Mucosa of rectum (tissue), 2 donors: Measurements from ENCODE around the gene TRAF5.

Experiments used
- H3K27ac ChIP-seq, 2 donors: one replicate each; pipeline ENCODE4 v1.7.0; 2013; ENCODE audit warnings: inconsistent platforms in 2 of 2, low read depth in 2 of 2, low read length in 2 of 2
- H3K27me3 ChIP-seq, 2 donors: one replicate each; pipeline ENCODE4 v1.7.0; 2013; ENCODE audit warnings: low read length in 2 of 2; ENCODE audit not compliant: control insufficient read depth in 2 of 2, insufficient read depth in 2 of 2
- H3K36me3 ChIP-seq, 2 donors: one replicate each; pipeline ENCODE4 v1.7.0; 2013; ENCODE audit warnings: low read length in 2 of 2; ENCODE audit not compliant: control insufficient read depth in 2 of 2, insufficient read depth in 2 of 2
- H3K4me1 ChIP-seq, 2 donors: one replicate each; pipeline ENCODE4 v1.7.0; 2013; ENCODE audit warnings: low read length in 2 of 2, mild to moderate bottlenecking in 1 of 2; ENCODE audit not compliant: control insufficient read depth in 2 of 2, insufficient read depth in 2 of 2
- H3K4me3 ChIP-seq, 2 donors: one replicate each; pipeline ENCODE4 v1.7.0; 2013; ENCODE audit warnings: low read length in 2 of 2
- H3K9ac ChIP-seq, 2 donors: one replicate each; pipeline ENCODE4 v1.7.0; 2013; ENCODE audit warnings: low read length in 2 of 2, low read depth in 1 of 2, mild to moderate bottlenecking in 1 of 2
- H3K9me3 ChIP-seq, 2 donors: one replicate each; pipeline ENCODE4 v1.7.0; 2013; ENCODE audit warnings: low read length in 2 of 2; ENCODE audit not compliant: control insufficient read depth in 2 of 2
- donor health status: healthy.
- donor health status: Normal muscosa, but diverticular disease.

Gene TRAF5

DNA sequence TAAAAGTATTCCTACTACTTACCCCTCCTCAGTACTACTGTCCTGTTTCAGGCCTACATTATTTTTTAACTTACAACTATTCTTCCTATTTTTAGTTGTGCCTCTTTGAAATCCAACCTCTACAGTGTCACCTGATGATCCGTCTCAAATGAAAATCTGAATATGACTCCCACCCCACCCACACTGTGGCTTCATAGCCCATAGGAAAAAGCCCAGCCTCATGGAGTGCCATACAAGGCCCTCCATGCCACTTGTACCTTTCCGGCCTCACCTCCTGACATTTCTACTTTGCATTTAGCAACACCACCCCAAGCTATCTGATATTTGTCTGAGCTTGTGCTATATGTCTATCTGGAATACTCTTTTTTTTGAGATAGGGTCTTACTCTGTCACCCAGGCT lies 49.3 kb downstream of the TRAF5 start:
- no peaks in the 10 kb centered on the region for H3K9me3 ChIP-seq
- no peak overlapping the region for H3K4me3 ChIP-seq
- peaks cover 3 to 23% of the 10 kb centered on the region in 2 donors for H3K36me3 ChIP-seq
- no peak overlapping the region for H3K9ac ChIP-seq
- no peaks in the 10 kb centered on the region for H3K27me3 ChIP-seq
- H3K27ac ChIP-seq, result no peak overlapping the region
- no peaks in the 10 kb centered on the region for H3K4me1 ChIP-seq

DNA sequence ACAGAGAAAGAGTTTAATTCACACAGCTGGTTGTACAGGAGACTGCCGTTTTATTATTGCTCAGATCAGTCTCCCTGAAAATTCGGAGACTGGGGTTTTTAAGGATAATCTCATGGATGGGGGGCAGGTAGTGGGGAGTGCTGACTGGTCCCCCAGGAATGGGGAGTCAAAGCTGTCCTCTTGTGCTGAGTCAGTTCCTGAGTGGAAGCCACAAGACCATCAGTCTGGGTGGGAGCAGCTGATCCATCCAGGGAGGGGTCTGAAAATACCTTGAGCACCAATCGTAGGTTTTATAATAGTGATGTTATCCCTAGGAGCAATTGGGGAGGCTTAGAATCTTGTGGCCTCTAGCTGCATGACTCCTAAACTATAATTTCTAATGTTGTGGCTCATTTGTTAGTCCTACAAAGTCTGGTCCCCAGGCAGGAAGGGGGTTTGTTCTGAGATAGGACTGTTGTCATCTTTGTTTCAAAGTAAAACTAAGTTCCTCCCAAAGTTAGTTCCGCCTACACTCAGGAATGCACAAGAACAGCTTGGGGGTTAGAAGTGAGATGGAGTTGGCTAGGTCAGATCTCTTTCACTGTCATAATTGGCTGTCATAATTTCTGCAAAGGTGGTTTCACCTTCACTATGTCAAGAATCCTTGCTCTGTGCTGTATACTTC lies 50.3 kb downstream of the TRAF5 start:
- no peaks in the 10 kb centered on the region for H3K4me1 ChIP-seq
- no peak overlapping the region for H3K4me3 ChIP-seq
- H3K27me3 ChIP-seq, result no peaks in the 10 kb centered on the region
- peak overlapping the region in 1 of 2 donors; percentile 13 for H3K27ac ChIP-seq
- no peak overlapping the region for H3K9ac ChIP-seq
- H3K9me3 ChIP-seq, result no peaks in the 10 kb centered on the region
- H3K36me3 ChIP-seq, result peaks cover 3 to 15% of the 10 kb centered on the region in 2 donors

DNA sequence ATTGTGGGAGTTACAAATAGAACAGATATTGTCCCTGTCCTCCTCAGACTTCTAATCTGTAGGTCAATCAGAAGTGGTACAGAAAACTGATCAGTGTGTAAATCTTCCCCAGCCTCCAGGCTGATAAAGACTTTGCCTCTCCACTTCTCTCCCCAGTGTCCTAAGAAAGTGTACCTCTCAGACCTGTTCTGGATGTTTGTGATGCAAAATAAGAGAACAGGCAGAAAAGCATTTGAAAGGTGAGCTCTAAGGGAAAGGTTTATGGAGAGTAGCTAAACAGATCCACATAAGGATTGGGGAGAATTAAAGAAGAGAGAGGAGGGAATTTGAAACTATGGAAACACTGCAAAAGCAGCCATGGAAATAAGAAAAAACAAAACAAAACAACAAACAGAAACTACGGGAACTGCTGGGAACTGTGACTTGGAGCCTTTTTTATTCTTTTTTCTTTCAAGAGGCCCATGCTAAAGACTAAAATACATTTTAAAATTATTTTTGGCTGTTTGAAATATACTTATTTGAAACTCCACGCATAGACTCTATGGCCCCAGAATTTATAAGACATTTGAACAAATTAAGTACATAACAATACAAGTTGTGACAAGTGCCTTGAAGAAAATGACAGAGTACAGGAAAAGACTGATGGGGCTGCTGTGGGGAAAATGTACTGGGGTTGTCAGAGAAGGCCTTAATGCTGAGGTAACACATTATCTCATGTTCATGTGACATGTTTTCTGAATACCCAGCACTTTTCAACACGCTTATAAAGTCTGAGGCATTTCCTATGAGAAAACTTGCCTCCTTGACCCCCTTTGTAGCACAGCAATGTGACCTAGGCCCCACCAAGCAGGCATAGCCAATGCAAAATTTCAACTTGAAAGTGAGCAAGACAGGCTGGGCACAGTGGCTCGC lies 51.2 kb downstream of the TRAF5 start:
- Histone ChIP-seq H3K4me3 (no peak overlapping the region), H3K9me3 (no peaks in the 10 kb centered on the region), H3K36me3 (peaks cover 0 to 9% of the 10 kb centered on the region in 2 donors), H3K4me1 (no peaks in the 10 kb centered on the region), H3K27ac (peak overlapping the region; percentile 11 to 13), H3K9ac (no peak overlapping the region), H3K27me3 (no peaks in the 10 kb centered on the region)

DNA sequence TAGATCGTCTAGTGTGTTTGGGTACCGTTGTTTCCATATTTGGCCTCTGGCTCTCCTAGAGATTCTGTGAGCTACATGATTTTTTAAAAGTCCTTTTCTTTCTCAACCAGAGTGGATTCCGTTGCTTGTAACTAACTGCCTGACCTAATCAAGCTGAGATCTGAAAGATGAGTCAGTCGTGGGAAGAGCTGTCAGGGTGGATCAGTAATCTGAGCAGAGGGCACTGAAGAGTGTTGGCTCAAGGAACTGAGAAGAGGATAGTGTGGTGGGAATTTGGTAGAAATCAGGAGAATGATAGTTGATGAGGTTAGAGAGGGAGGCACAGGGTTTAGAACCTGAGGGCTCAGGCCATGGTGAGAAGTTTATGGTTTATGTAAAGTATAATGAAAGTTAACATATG lies 52.2 kb downstream of the TRAF5 start:
- peaks cover 0 to 3% of the 10 kb centered on the region in 2 donors for H3K4me1 ChIP-seq

DNA sequence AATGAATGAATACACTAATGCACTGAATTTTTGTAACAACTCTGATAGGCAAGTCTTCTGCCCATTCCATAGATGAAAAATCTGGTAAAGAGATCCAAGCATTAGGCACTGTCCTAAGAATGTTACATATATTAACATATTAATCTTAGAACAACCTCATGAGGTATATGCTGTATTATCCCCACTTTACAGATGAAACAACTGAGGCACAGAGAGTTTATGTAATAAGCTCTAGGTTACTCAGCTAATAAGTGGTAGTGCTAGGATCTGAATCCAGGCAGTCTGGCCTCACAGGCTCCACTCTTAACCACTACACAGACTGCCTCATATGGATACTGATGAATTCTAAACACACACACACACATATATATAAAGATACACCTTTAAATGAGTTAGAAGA lies 52.8 kb downstream of the TRAF5 start:
- Histone ChIP-seq H3K4me1 (peaks cover 0 to 3% of the 10 kb centered on the region in 2 donors), H3K36me3 (peaks cover 0 to 1% of the 10 kb centered on the region in 2 donors), H3K27me3 (no peaks in the 10 kb centered on the region), H3K27ac (no peak overlapping the region), H3K9ac (no peak overlapping the region), H3K9me3 (no peaks in the 10 kb centered on the region), H3K4me3 (no peak overlapping the region)

More for the DNA sequence above, 52.2 kb downstream of the TRAF5 start:
- Histone ChIP-seq H3K4me3 (no peak overlapping the region), H3K27me3 (no peaks in the 10 kb centered on the region), H3K9me3 (no peaks in the 10 kb centered on the region), H3K9ac (peak overlapping the region in 1 of 2 donors; percentile 10), H3K27ac (no peak overlapping the region), H3K36me3 (peaks cover 0 to 6% of the 10 kb centered on the region in 2 donors)

DNA sequence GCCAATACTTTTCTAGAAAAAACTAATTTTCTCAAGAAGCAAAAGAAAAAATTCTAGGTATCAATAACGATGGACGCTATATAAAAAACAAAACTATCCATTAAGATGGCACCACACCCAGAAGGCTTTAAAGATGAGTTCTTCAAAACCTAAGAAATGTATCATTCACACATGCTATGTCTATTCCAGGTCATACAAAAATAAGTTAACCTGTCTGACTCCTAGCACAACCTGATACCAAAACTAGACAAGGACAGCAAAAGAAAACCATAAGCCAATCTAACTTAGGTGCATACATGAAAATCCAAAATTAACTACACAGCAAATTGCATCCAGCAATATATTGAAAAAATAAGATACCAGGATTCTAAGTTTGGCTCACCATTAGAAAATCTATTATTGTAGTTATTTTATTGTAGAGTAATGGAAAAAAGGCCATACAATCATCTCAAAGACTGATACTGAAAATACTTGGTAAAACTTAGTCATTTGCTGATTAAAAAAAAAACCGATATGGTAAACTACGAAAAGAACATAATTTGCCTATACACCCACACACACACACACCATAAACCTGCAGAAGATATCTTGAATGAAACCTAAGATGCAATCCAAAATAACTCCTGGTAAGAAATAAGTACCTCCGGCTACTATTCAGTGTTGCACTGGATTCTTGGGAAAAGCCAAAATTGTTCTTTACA lies 55.0 kb downstream of the TRAF5 start:
- H3K4me1 ChIP-seq, result peaks cover 0 to 3% of the 10 kb centered on the region in 2 donors
- no peaks in the 10 kb centered on the region for H3K9me3 ChIP-seq
- no peak overlapping the region for H3K27ac ChIP-seq
- H3K4me3 ChIP-seq, result peak overlapping the region; percentile 90 to 95
- H3K36me3 ChIP-seq, result no peaks in the 10 kb centered on the region
- H3K27me3 ChIP-seq, result no peaks in the 10 kb centered on the region
- peak overlapping the region; percentile 61 to 76 for H3K9ac ChIP-seq

DNA sequence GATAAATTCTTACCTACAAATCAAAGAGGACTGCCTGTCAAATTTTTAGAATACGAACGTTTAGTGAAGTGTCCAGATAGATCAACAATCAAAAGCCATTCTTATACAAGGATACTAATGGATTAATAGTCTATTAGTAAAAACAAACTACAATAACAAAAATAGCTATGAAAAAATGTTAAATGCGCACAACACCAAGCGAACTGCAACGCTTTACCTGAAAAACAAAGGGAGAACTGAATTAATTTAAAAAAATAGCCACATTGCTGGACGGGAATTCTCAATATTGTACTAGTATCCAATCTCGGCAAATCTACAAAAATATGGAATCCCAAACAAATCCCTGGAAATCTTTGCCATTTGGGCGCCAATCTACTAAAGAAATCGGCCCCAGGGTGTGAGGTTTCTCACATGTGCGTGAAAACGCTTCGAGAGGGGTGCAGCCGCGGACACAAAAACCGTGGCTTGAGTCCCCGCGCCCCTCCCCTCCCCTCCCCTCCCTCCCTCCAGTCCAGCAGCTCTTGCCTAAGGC lies 55.6 kb downstream of the TRAF5 start:
- Histone ChIP-seq H3K9me3 (no peaks in the 10 kb centered on the region), H3K9ac (peak overlapping the region; percentile 76 to 97), H3K27me3 (no peaks in the 10 kb centered on the region), H3K4me1 (peaks cover 0 to 3% of the 10 kb centered on the region in 2 donors), H3K4me3 (peak overlapping the region; percentile 90 to 95), H3K27ac (peak overlapping the region; percentile 62 to 97), H3K36me3 (no peaks in the 10 kb centered on the region)

DNA sequence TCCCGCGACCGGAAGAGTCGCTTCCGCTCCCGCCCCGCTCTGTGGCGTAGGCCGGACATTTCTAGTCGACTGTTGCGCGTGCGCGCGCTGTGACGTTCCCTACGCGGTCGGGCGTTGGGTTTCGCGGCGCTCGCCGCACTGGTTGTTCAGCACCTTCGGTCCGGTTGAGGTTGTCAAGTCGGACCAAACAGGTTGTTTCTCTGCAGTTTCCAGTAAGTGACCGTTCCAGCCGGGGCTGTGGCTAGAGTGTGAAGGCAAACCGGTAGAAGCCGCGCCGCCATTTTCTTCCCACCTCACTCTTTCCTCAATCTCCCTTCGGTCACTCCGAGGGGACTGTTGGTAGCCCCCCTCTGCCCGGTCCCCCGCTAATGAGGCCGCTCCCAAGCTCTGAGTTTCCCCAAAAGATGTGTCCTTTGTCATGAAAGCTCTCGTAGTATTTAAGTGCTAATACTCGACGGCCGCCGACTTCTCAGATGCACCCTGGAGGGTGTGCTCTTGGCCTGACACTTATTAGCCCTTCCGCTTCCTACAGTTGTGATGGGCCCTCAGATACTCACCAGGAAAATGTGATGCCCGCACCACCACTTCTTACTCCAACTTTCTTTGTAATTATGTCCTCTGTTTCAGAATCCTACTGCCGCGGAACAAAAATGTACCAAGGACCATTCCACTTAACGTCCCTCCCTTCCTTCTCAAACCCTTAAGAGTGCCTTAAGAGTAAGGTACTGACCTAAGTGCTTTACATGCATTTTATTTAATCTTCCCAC lies 56.3 kb downstream of the TRAF5 start:
- H3K4me1 ChIP-seq, result peaks cover 0 to 3% of the 10 kb centered on the region in 2 donors
- no peaks in the 10 kb centered on the region for H3K36me3 ChIP-seq
- H3K9ac ChIP-seq, result peak overlapping the region; percentile 97
- H3K27ac ChIP-seq, result peak overlapping the region; percentile 97
- H3K9me3 ChIP-seq, result no peaks in the 10 kb centered on the region
- peak overlapping the region; percentile 90 to 95 for H3K4me3 ChIP-seq
- no peaks in the 10 kb centered on the region for H3K27me3 ChIP-seq

DNA sequence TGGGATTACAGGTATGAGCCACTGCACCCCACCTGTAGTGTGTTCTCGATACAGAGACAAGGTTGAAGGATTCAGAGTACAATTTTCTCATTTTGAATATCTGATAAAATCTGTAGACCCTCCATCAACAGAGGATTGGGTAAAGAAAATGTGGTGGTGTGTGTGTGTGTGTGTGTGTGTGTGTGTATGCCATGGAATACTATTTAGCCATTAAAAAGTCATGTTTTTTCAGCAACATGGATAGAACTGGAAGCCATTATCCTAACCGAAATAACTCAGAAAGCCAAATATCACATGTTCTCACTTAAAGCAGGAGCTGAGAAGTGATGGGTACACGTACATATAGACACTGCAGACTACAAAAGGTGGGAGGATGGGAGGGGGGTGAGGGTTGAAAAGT lies 57.9 kb downstream of the TRAF5 start:
- H3K4me3 ChIP-seq, result no peak overlapping the region
- H3K27ac ChIP-seq, result no peak overlapping the region
- no peaks in the 10 kb centered on the region for H3K36me3 ChIP-seq
- H3K27me3 ChIP-seq, result no peaks in the 10 kb centered on the region
- no peaks in the 10 kb centered on the region for H3K9me3 ChIP-seq
- no peak overlapping the region for H3K9ac ChIP-seq
- H3K4me1 ChIP-seq, result peaks cover 0 to 3% of the 10 kb centered on the region in 2 donors
